Fibroblast of peridontal ligament (primary cell): ENCODE data around the gene RPS6KA2.

ENCODE experiments used
- DNase-seq: peaks from one replicate; pipeline ENCODE4 v3.0.0-alpha.2; 2010; ENCODE audit errors: extremely low read depth

Gene RPS6KA2

GRCh38 chr6:166448432-166448831, 178.6 kb downstream of the RPS6KA2 start:
- no peak for DNase-seq

- DNase-seq = no peak
These were observed 180.4 kb downstream of the RPS6KA2 start for GRCh38 chr6:166446567-166447065.

GRCh38 chr6:166446146-166446545, 180.9 kb downstream of the RPS6KA2 start:
- DNase-seq = no peak

- DNase-seq = no peak
These were observed 182.6 kb downstream of the RPS6KA2 start for GRCh38 chr6:166444446-166444845.

- DNase-seq = no peak
These were observed 183.9 kb downstream of the RPS6KA2 start for GRCh38 chr6:166443166-166443565.

GRCh38 chr6:166442131-166442685, 184.8 kb downstream of the RPS6KA2 start:
- DNase-seq = no peak

GRCh38 chr6:166441325-166442078, 185.5 kb downstream of the RPS6KA2 start:
- DNase-seq = no peak

- DNase-seq = no peak
These were observed 186.3 kb downstream of the RPS6KA2 start for GRCh38 chr6:166440729-166441128.

GRCh38 chr6:166440106-166440505, 186.9 kb downstream of the RPS6KA2 start:
- DNase-seq = no peak

GRCh38 chr6:166439366-166440091, 187.5 kb downstream of the RPS6KA2 start:
- DNase-seq = no peak

GRCh38 chr6:166438211-166438861, 188.7 kb downstream of the RPS6KA2 start:
- DNase-seq = no peak

GRCh38 chr6:166437661-166438060, 189.4 kb downstream of the RPS6KA2 start:
- DNase-seq = no peak

GRCh38 chr6:166436195-166437139, 190.6 kb downstream of the RPS6KA2 start:
- no peak for DNase-seq

GRCh38 chr6:166435574-166435973, 191.5 kb downstream of the RPS6KA2 start:
- DNase-seq = no peak

- DNase-seq = no peak
These were observed 192.7 kb downstream of the RPS6KA2 start for GRCh38 chr6:166434336-166434735.

GRCh38 chr6:166433096-166433495, 194.0 kb downstream of the RPS6KA2 start:
- DNase-seq = no peak

- no peak for DNase-seq
These were observed 196.8 kb downstream of the RPS6KA2 start for GRCh38 chr6:166430269-166430668.

GRCh38 chr6:166424431-166424830, 202.6 kb downstream of the RPS6KA2 start:
- no peak for DNase-seq

- no peak for DNase-seq
These were observed 203.3 kb downstream of the RPS6KA2 start for GRCh38 chr6:166423781-166424180.

GRCh38 chr6:166423051-166423745, 203.9 kb downstream of the RPS6KA2 start:
- no peak for DNase-seq
